Calu3 (cell line): ENCODE results near the gene TEX35. TPM values are rescaled to one million over a fixed set of nuclear protein-coding genes. Genes with fewer than 3 reads are reported as not detected.

Experiments used
- BruUV-seq: library from RNA; stranded (reverse); fragments of 400-500 nt; replicated peaks from 2 replicates; lab custom pipeline; 2021; lab: Mats Ljungman, UMichigan
- CTCF ChIA-PET: fragments of 300-600 bp; sonication (Branson Sonifier 250); formaldehyde crosslinking; loops from one replicate; lab custom pipeline; 2022; ENCODE audit warnings: antibody characterized with exemption; lab: Charles Lee
- DNase-seq: peaks from one replicate; pipeline ENCODE4 v3.0.0; 2022
- H3K27ac Mint-ChIP-seq: one replicate; pipeline ENCODE4 v1.8.0; 2022; ENCODE audit warnings: mixed read lengths; ENCODE audit not compliant: unreplicated experiment
- H3K27me3 Mint-ChIP-seq: one replicate; pipeline ENCODE4 v1.8.0; 2022; ENCODE audit warnings: mixed read lengths; ENCODE audit not compliant: unreplicated experiment
- H3K36me3 Mint-ChIP-seq: one replicate; pipeline ENCODE4 v1.8.0; 2022; ENCODE audit warnings: mild to moderate bottlenecking, moderate library complexity, mixed read lengths; ENCODE audit not compliant: insufficient read depth, unreplicated experiment
- H3K4me1 Mint-ChIP-seq: one replicate; pipeline ENCODE4 v1.8.0; 2022; ENCODE audit warnings: mild to moderate bottlenecking, low read depth, mixed read lengths; ENCODE audit not compliant: unreplicated experiment
- H3K4me3 Mint-ChIP-seq: one replicate; pipeline ENCODE4 v1.8.0; 2022; ENCODE audit warnings: mild to moderate bottlenecking, low read depth, moderate library complexity, mixed read lengths; ENCODE audit not compliant: unreplicated experiment
- H3K9me3 Mint-ChIP-seq: one replicate; pipeline ENCODE4 v1.8.0; 2022; ENCODE audit warnings: low read depth, mixed read lengths; ENCODE audit not compliant: unreplicated experiment
- CTCF ChIP-seq: fragments of 200-600 bp; IDR thresholded peaks from one replicate; pipeline ENCODE4 v1.8.0; 2022; ENCODE audit warnings: antibody characterized with exemption; ENCODE audit not compliant: unreplicated experiment
- intact Hi-C: fragments of 100-400 bp; cut with micrococcal nuclease; formaldehyde crosslinking; loops from one replicate; pipeline ENCODE4 v1.10.0; 2022; ENCODE audit not compliant: unreplicated experiment
- total RNA-seq: library from RNA; stranded (reverse); gene quantifications from 2 replicates; pipeline ENCODE4 v1.2.3, GENCODE V29; 2022

TEX35 gene
- total RNA-seq, 1 experiment from 2014 or later = not detected

GRCh38 chr1:178544531-178544930, 31.6 kb downstream of the TEX35 start:
- no peaks in the 10 kb centered on the region for H3K27me3 Mint-ChIP-seq
- no peaks in the 10 kb centered on the region for H3K9me3 Mint-ChIP-seq
- BruUV-seq = TSS peak; percentile 23
- no peak overlapping the region for H3K27ac Mint-ChIP-seq
- H3K4me1 Mint-ChIP-seq = peaks cover 21% of the 10 kb centered on the region
- H3K4me3 Mint-ChIP-seq = no peak overlapping the region
- peaks cover 21% of the 10 kb centered on the region for H3K36me3 Mint-ChIP-seq
- intact Hi-C loops = loop anchor here (5.0 to 10.0 kb wide), 3 partner anchors 113 to 328 kb away; partner anchors contain the start of gene ANGPTL1
- TF ChIP-seq CTCF = no peak
- CTCF ChIA-PET = no interaction called here
- no peak for DNase-seq

GRCh38 chr1:178548108-178548507, 35.2 kb downstream of the TEX35 start:
- intact Hi-C loops = loop anchor here (10.0 kb wide), 1 partner anchor 207 kb away; no protein-coding TSS in a partner anchor
- peaks cover 5% of the 10 kb centered on the region for H3K9me3 Mint-ChIP-seq
- no peak overlapping the region for H3K4me3 Mint-ChIP-seq
- no peak for DNase-seq
- no peak overlapping the region for H3K27ac Mint-ChIP-seq
- peaks cover 3% of the 10 kb centered on the region for H3K36me3 Mint-ChIP-seq
- CTCF ChIA-PET = no interaction called here
- no TSS peak for BruUV-seq
- TF ChIP-seq CTCF = no peak
- peaks cover 7% of the 10 kb centered on the region for H3K4me1 Mint-ChIP-seq
- no peaks in the 10 kb centered on the region for H3K27me3 Mint-ChIP-seq

GRCh38 chr1:178551307-178551706, 38.4 kb downstream of the TEX35 start:
- no peaks in the 10 kb centered on the region for H3K4me1 Mint-ChIP-seq
- DNase-seq = no peak
- TF ChIP-seq CTCF = no peak
- no TSS peak for BruUV-seq
- no peak overlapping the region for H3K4me3 Mint-ChIP-seq
- no peaks in the 10 kb centered on the region for H3K27me3 Mint-ChIP-seq
- CTCF ChIA-PET = interaction anchor here (0.7 kb wide), 3 partner anchors 128 to 409 kb away, joined by 4 to 8 read pairs (median 5); no protein-coding TSS in a partner anchor
- intact Hi-C loops = no loop called here
- H3K9me3 Mint-ChIP-seq = peaks cover 7% of the 10 kb centered on the region
- no peaks in the 10 kb centered on the region for H3K36me3 Mint-ChIP-seq
- H3K27ac Mint-ChIP-seq = no peak overlapping the region

GRCh38 chr1:178551940-178552339, 39.0 kb downstream of the TEX35 start:
- no peak for DNase-seq
- intact Hi-C loops = no loop called here
- Mint-ChIP-seq H3K4me1 (no peaks in the 10 kb centered on the region), H3K9me3 (peaks cover 7% of the 10 kb centered on the region), H3K27ac (no peak overlapping the region), H3K27me3 (no peaks in the 10 kb centered on the region), H3K36me3 (no peaks in the 10 kb centered on the region), H3K4me3 (no peak overlapping the region)
- CTCF ChIA-PET = interaction anchor here (0.7 kb wide), 3 partner anchors 127 to 408 kb away, joined by 4 to 8 read pairs (median 5); no protein-coding TSS in a partner anchor
- no peak for TF ChIP-seq CTCF
- BruUV-seq = no TSS peak
